ENCODE measurements around the gene PCDHB10. TPM values are rescaled to one million over a fixed set of nuclear protein-coding genes. Genes with fewer than 3 reads are reported as not detected.
A peak's percentile ranks its signal among the peaks of the same experiment; 100 is the strongest.
"Not testable (repeated sequence)": the region's sequence is repeated elsewhere in the genome, so short reads cannot be mapped to it uniquely, and the experiment has no call there.

The PCDHB10 gene
- polyA plus RNA-seq, 1 experiment, result 0.28 TPM

DNA sequence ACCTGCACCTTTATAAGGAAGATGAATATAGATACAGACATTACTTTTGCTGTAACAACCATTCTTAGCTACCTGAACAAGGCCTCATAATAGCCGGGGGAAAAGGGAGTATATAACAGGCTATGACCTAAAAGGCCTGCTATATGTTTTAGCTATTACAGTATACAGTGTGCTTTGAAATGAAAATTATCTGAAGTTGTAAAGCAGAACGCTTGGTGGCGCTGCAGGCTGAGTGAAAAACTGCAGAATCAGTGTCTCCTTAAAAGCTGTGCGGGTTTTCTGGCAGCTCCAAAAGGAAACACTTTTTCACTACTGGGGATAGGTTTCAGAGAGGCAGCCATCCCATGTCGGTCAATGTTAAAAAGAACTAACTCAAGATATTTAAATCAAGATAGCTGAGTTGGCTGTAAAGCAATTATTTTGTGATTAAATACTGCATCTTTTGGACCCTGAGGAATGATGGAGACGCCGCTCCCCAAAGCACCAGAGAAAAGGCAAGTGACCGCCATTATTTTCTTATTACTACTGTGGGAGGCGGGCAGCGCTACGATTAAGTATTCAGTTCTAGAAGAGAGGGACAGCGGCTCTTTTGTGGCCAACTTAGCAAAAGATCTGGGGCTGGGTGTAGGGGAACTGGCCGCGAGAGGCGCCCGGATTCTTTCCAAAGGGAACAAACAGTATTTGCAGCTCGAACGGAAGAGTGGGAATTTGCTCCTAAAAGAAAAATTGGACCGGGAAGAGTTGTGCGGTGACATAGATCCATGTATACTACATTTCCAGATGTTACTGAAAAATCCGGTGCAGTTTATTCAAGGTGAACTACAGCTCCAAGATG is 36.4 kb upstream of the PCDHB10 start:
- CTCF ChIA-PET, result no interaction called here
- no peaks in the 10 kb centered on the region for H3K36me3 ChIP-seq (ENCODE audit: control insufficient read depth, insufficient read depth, low read length)
- POLR2A ChIA-PET, result no interaction called here
- H3K27me3 ChIP-seq (ENCODE audit: control insufficient read depth, insufficient read depth, low read length), result no peaks in the 10 kb centered on the region
- no peak overlapping the region for H3K4me3 ChIP-seq (ENCODE audit: low read depth, low read length)
- DNase-seq (ENCODE audit: low read depth), result no peak
- TF ChIP-seq, protein P1, sequence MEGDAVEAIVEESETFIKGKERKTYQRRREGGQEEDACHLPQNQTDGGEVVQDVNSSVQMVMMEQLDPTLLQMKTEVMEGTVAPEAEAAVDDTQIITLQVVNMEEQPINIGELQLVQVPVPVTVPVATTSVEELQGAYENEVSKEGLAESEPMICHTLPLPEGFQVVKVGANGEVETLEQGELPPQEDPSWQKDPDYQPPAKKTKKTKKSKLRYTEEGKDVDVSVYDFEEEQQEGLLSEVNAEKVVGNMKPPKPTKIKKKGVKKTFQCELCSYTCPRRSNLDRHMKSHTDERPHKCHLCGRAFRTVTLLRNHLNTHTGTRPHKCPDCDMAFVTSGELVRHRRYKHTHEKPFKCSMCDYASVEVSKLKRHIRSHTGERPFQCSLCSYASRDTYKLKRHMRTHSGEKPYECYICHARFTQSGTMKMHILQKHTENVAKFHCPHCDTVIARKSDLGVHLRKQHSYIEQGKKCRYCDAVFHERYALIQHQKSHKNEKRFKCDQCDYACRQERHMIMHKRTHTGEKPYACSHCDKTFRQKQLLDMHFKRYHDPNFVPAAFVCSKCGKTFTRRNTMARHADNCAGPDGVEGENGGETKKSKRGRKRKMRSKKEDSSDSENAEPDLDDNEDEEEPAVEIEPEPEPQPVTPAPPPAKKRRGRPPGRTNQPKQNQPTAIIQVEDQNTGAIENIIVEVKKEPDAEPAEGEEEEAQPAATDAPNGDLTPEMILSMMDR (IDR thresholded peaks at IDR 0.05; ENCODE audit: insufficient read depth, low read depth, low read length), result no peak

DNA sequence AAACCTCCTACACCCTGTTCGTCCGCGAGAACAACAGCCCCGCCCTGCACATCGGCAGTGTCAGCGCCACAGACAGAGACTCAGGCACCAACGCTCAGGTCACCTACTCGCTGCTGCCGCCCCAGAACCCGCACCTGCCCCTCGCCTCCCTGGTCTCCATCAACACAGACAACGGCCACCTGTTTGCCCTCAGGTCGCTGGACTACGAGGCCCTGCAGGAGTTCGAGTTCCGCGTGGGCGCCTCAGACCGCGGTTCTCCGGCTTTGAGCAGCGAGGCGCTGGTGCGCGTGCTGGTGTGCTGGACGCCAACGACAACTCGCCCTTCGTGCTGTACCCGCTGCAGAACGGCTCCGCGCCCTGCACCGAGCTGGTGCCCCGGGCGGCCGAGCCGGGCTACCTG is 34.8 kb upstream of the PCDHB10 start:
- DNase-seq (ENCODE audit: low read depth); CTCF ChIA-PET; H3K36me3 ChIP-seq (ENCODE audit: control insufficient read depth, insufficient read depth, low read length); H3K27me3 ChIP-seq (ENCODE audit: control insufficient read depth, insufficient read depth, low read length); H3K4me3 ChIP-seq (ENCODE audit: low read depth, low read length); POLR2A ChIA-PET: not testable (repeated sequence)

DNA sequence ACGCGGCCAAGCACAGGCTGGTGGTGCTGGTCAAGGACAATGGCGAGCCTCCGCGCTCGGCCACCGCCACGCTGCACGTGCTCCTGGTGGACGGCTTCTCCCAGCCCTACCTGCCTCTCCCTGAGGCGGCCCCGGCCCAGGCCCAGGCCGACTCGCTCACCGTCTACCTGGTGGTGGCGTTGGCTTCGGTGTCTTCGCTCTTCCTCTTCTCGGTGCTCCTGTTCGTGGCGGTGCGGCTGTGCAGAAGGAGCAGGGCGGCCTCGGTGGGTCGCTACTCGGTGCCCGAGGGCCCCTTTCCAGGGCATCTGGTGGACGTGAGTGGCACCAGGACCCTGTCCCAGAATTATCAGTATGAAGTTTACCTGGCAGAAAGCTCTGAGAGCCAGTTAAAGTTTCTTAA is 34.3 kb upstream of the PCDHB10 start:
- H3K4me3 ChIP-seq (ENCODE audit: low read depth, low read length); H3K27me3 ChIP-seq (ENCODE audit: control insufficient read depth, insufficient read depth, low read length); POLR2A ChIA-PET; CTCF ChIA-PET; DNase-seq (ENCODE audit: low read depth); H3K36me3 ChIP-seq (ENCODE audit: control insufficient read depth, insufficient read depth, low read length): not testable (repeated sequence)

DNA sequence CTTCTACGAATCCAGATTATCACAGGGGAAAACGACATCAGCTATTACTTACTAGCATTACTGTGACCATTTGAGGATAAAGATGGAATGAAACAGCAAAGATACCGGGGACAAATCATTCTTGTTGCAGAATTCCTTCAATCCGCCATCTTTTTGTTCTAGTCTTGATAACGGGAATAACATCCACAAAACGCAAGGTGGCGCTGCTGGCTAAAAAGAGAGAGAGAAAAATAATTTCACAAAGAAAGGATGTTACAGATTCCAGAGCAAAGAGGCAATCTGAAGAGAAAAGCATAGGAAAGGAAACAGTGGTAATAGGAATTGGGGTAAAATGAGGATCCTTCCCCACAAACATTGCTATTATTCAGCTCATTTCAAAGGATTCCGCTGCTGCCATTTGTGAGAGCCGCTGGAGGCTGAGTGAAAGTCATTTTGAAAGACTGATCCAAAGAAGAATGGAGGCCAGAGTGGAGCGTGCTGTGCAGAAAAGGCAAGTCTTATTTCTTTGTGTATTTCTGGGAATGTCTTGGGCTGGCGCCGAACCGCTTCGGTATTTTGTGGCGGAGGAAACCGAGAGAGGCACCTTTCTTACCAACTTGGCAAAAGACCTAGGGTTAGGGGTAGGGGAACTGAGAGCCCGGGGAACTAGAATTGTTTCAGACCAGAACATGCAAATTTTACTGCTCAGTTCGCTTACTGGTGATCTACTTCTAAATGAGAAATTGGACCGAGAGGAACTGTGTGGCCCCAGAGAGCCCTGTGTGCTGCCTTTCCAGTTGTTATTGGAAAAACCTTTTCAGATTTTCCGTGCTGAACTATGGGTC is 19.6 kb upstream of the PCDHB10 start, which contains the start of gene PCDHB7:
TSS of gene PCDHB7 (plus strand) at position 264 of the 824 bp plus-strand sequence. CDS start at position 456, 192 bp downstream.
- peak within 1 kb of the TSS; percentile 14; the same call in 1 of the 2 replicates for H3K4me3 ChIP-seq (ENCODE audit: low read depth, low read length)

DNA sequence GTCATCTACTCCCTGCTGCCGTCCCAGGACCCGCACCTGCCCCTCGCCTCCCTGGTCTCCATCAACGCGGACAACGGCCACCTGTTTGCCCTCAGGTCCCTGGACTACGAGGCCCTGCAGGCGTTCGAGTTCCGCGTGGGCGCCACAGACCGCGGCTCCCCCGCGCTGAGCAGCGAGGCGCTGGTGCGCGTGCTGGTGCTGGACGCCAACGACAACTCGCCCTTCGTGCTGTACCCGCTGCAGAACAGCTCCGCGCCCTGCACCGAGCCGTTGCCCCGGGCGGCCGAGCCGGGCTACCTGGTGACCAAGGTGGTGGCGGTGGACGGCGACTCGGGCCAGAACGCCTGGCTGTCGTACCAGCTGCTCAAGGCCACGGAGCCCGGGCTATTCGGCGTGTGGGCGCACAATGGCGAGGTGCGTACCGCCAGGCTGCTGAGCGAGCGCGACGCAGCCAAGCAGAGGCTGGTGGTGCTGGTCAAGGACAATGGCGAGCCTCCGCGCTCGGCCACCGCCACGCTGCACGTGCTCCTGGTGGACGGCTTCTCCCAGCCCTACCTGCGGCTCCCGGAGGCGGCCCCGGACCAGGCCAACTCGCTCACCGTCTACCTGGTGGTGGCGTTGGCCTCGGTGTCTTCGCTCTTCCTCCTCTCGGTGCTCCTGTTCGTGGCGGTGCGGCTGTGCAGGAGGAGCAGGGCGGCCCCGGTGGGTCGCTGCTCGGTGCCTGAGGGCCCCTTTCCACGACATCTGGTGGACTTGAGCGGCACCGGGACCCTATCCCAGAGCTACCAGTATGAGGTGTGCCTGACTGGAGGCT is 17.7 kb upstream of the PCDHB10 start:
- H3K4me3 ChIP-seq (ENCODE audit: low read depth, low read length); CTCF ChIA-PET; H3K27me3 ChIP-seq (ENCODE audit: control insufficient read depth, insufficient read depth, low read length); H3K36me3 ChIP-seq (ENCODE audit: control insufficient read depth, insufficient read depth, low read length); DNase-seq (ENCODE audit: low read depth); POLR2A ChIA-PET: not testable (repeated sequence)

More for the DNA sequence above, 19.6 kb upstream of the PCDHB10 start, which contains the start of gene PCDHB7:
- ChIA-PET CTCF (interaction anchor here (0.5 to 1.3 kb wide), 5 partner anchors 10 to 626 kb away, joined by 3 to 5 read pairs (median 4); partner anchors contain the start of genes PCDHB16 and PCDHB2), POLR2A (no interaction called here)
- Histone ChIP-seq H3K27me3 (ENCODE audit: control insufficient read depth, insufficient read depth, low read length) (no peaks in the 10 kb centered on the region), H3K36me3 (ENCODE audit: control insufficient read depth, insufficient read depth, low read length) (no peaks in the 10 kb centered on the region)
- TF ChIP-seq, protein P1 (IDR thresholded peaks at IDR 0.05; ENCODE audit: insufficient read depth, low read depth, low read length), result peak; percentile 51; the same call in 1 of the 2 replicates
- no peak for DNase-seq (ENCODE audit: low read depth)

DNA sequence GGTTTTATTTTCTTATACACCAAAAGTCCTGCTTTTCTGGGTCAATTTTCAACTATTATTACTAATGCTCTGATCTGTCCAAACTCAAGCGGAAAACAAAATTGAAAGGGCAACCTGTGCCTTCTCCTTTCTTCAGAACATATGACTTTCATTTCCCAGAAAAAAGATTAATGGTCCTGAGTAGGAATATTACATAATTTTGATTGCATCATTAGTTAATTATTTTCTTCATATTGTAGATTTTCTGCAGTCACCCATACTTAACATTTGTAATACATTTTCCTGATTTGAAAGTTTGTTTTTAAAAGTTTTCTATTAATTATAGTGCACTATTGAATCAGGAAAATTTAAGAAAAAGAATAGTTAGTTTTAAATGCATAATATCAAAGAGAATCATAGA is 16.2 kb upstream of the PCDHB10 start:
- ChIA-PET CTCF (no interaction called here), POLR2A (no interaction called here)
- no peaks in the 10 kb centered on the region for H3K36me3 ChIP-seq (ENCODE audit: control insufficient read depth, insufficient read depth, low read length)
- no peaks in the 10 kb centered on the region for H3K27me3 ChIP-seq (ENCODE audit: control insufficient read depth, insufficient read depth, low read length)
- TF ChIP-seq, protein P1 (IDR thresholded peaks at IDR 0.05; ENCODE audit: insufficient read depth, low read depth, low read length), result no peak
- DNase-seq (ENCODE audit: low read depth), result no peak
- no peak overlapping the region for H3K4me3 ChIP-seq (ENCODE audit: low read depth, low read length)

DNA sequence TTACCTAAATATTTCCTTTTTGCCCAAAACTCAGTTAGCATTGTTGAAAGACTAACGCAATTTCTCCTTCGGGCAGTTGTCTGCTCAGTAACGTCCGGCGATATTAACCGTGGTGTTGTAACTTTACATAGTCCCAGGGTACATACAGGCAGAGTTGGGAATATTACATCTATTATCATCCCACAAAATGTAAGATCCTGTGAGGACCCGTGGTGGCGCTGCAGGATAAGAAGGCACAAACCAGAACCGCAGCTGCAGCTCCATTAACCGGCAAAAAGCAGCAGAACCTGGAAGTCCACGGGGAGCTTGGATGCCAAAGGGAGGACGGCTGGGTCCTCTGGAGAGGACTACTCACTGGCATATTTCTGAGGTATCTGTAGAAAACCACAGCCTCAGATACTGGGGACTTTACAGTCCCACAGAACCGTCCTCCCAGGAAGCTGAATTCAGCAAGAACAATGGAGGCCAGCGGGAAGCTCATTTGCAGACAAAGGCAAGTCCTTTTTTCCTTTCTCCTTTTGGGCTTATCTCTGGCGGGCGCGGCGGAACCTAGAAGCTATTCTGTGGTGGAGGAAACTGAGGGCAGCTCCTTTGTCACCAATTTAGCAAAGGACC is 14.5 kb upstream of the PCDHB10 start, which contains the start of gene PCDHB8:
TSS of gene PCDHB8 (plus strand) at position 214 of the 615 bp plus-strand sequence. CDS start at position 459, 245 bp downstream.
- H3K27me3 ChIP-seq (ENCODE audit: control insufficient read depth, insufficient read depth, low read length); POLR2A ChIA-PET; DNase-seq (ENCODE audit: low read depth); H3K36me3 ChIP-seq (ENCODE audit: control insufficient read depth, insufficient read depth, low read length); H3K4me3 ChIP-seq (ENCODE audit: low read depth, low read length): not testable (repeated sequence)
- CTCF ChIA-PET, result interaction anchor here (0.7 to 1.1 kb wide), 4 partner anchors 8 to 383 kb away, joined by 3 to 4 read pairs (median 4); partner anchors contain the start of gene PCDHB10

DNA sequence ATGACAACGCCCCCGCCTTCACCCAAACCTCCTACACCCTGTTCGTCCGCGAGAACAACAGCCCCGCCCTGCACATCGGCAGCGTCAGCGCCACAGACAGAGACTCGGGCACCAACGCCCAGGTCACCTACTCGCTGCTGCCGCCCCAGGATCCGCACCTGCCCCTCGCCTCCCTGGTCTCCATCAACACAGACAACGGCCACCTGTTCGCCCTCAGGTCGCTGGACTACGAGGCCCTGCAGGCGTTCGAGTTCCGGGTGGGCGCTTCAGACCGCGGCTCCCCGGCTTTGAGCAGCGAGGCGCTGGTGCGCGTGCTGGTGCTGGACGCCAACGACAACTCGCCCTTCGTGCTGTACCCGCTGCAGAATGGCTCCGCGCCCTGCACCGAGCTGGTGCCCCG is 12.8 kb upstream of the PCDHB10 start:
- POLR2A ChIA-PET; H3K36me3 ChIP-seq (ENCODE audit: control insufficient read depth, insufficient read depth, low read length); H3K4me3 ChIP-seq (ENCODE audit: low read depth, low read length); CTCF ChIA-PET; H3K27me3 ChIP-seq (ENCODE audit: control insufficient read depth, insufficient read depth, low read length); DNase-seq (ENCODE audit: low read depth): not testable (repeated sequence)
